Measurements from ENCODE around the gene SERPINA10.
"Not testable (repeated sequence)": the region's sequence is repeated elsewhere in the genome, so short reads cannot be mapped to it uniquely, and the experiment has no call there.

SERPINA10 gene

GRCh38 chr14:94313991-94314655 is 21.1 kb upstream of the SERPINA10 start:
- no peak for DNase-seq

GRCh38 chr14:94312481-94313246 is 19.6 kb upstream of the SERPINA10 start:
- DNase-seq = no peak

- no peak for DNase-seq
Observed at GRCh38 chr14:94310248-94310647, 17.2 kb upstream of the SERPINA10 start.

- no peak for DNase-seq
Observed at GRCh38 chr14:94309721-94310120, 16.7 kb upstream of the SERPINA10 start.

- DNase-seq = no peak
Observed at GRCh38 chr14:94307410-94307992, 14.4 kb upstream of the SERPINA10 start.

- no peak for DNase-seq
Observed at GRCh38 chr14:94306047-94306978, 13.2 kb upstream of the SERPINA10 start.

GRCh38 chr14:94305620-94306019 is 12.6 kb upstream of the SERPINA10 start:
- no peak for DNase-seq

- no peak for DNase-seq
Observed at GRCh38 chr14:94304243-94304642, 11.2 kb upstream of the SERPINA10 start.

- no peak for DNase-seq
Observed at GRCh38 chr14:94303111-94303510, 10.0 kb upstream of the SERPINA10 start.

- DNase-seq = no peak
Observed at GRCh38 chr14:94298130-94298529, 5.1 kb upstream of the SERPINA10 start.

- not testable (repeated sequence) for DNase-seq
Observed at GRCh38 chr14:94296181-94296545, 3.1 kb upstream of the SERPINA10 start.

- DNase-seq = no peak
Observed at GRCh38 chr14:94295360-94296180, 2.5 kb upstream of the SERPINA10 start.

- DNase-seq = no peak
Observed at GRCh38 chr14:94293578-94293924, 483 bp upstream of the SERPINA10 start.

- no peak for DNase-seq
Observed at GRCh38 chr14:94292526-94292871, 569 bp downstream of the SERPINA10 start.

- DNase-seq = no peak
Observed at GRCh38 chr14:94291906-94292525, 1.1 kb downstream of the SERPINA10 start.

GRCh38 chr14:94291159-94291905 is 1.7 kb downstream of the SERPINA10 start:
- no peak for DNase-seq

- DNase-seq = no peak
Observed at GRCh38 chr14:94290197-94290596, 2.9 kb downstream of the SERPINA10 start.

- no peak for DNase-seq
Observed at GRCh38 chr14:94288610-94289465, 4.2 kb downstream of the SERPINA10 start.

- DNase-seq = no peak
Observed at GRCh38 chr14:94285158-94285557, 7.9 kb downstream of the SERPINA10 start.

GRCh38 chr14:94284221-94284620 is 8.8 kb downstream of the SERPINA10 start:
- no peak for DNase-seq

All from CD4-positive, alpha-beta T cell treated with Interleukin-10 for 1 hour (primary cell).